HEK293T (cell line): ENCODE results near the gene FNDC3B.

Experiments used
- BHLHE40 ChIP-seq: fragments of 450-650 bp; IDR thresholded peaks from 2 replicates; pipeline ENCODE4 v1.6.1; 2016; ENCODE audit warnings: mild to moderate bottlenecking, moderate library complexity, borderline replicate concordance
- ELF4 ChIP-seq: fragments of 450-650 bp; IDR thresholded peaks from 2 replicates; pipeline ENCODE4 v1.6.1; 2017; ENCODE audit warnings: antibody characterized with exemption
- FOXM1 ChIP-seq: fragments of 450-650 bp; IDR thresholded peaks from 2 replicates; pipeline ENCODE4 v1.6.1; 2017; ENCODE audit warnings: mild to moderate bottlenecking, borderline replicate concordance
- HDGF ChIP-seq: fragments of 450-650 bp; IDR thresholded peaks from 2 replicates; pipeline ENCODE4 v1.6.1; 2017; ENCODE audit warnings: antibody characterized with exemption, borderline replicate concordance
- SP1 ChIP-seq: fragments of 450-650 bp; IDR thresholded peaks from 2 replicates; pipeline ENCODE4 v1.6.1; 2017
- SUZ12 ChIP-seq: fragments of 450-650 bp; IDR thresholded peaks from 2 replicates; pipeline ENCODE4 v1.6.1; 2016; ENCODE audit warnings: mild to moderate bottlenecking
- ZNF384 ChIP-seq: fragments of 450-650 bp; IDR thresholded peaks from 2 replicates; pipeline ENCODE4 v1.6.1; 2016

- TF ChIP-seq FOXM1 (no peak), HDGF (no peak), SUZ12 (no peak), BHLHE40 (no peak), ZNF384 (no peak), SP1 (no peak), ELF4 (no peak)
Observed at GRCh38 chr3:172155897-172156585, 116.7 kb downstream of the FNDC3B start.
